PC-9 (cell line): ENCODE data around the gene GPX4. TPM values are rescaled to one million over a fixed set of nuclear protein-coding genes. Genes with fewer than 3 reads are reported as not detected.

Experiments used
- BruUV-seq: library from RNA; stranded (reverse); fragments of 400-500 nt; replicated peaks from 2 replicates; lab custom pipeline; 2021; lab: Mats Ljungman, UMichigan
- CTCF ChIA-PET: fragments of 300-600 bp; sonication (Branson Sonifier 250); formaldehyde crosslinking; loops from one replicate; lab custom pipeline; 2022; ENCODE audit warnings: antibody characterized with exemption; lab: Charles Lee
- POLR2A ChIA-PET: fragments of 300-600 bp; sonication (Branson Sonifier 250); formaldehyde crosslinking; loops from one replicate; lab custom pipeline; 2022; ENCODE audit warnings: antibody characterized with exemption; ENCODE audit not compliant: unreplicated experiment; lab: Charles Lee
- DNase-seq, 2 experiments: peaks; one replicate each; pipeline versions ENCODE4 v3.0.0 to v3.0.0-alpha.2; 2015 to 2022; ENCODE audit warnings: mixed read lengths in 1 of 2
- H2AFZ ChIP-seq: fragments of 200-600 bp; sonication (generic); 2 replicates; pipeline ENCODE4 v1.8.1; 2017; ENCODE audit warnings: antibody characterized with exemption
- H3F3A ChIP-seq: fragments of 200-600 bp; sonication (generic); 2 replicates; pipeline ENCODE4 v1.8.1; 2017; ENCODE audit warnings: antibody characterized with exemption, mild to moderate bottlenecking, low read depth; ENCODE audit not compliant: insufficient read depth
- H3K27ac ChIP-seq: fragments of 200-600 bp; sonication (generic); 2 replicates; pipeline ENCODE4 v1.6.1; 2016; ENCODE audit warnings: mixed run types
- H3K27me3 ChIP-seq: fragments of 200-600 bp; sonication (generic); 2 replicates; pipeline ENCODE4 v1.6.1; 2016; ENCODE audit warnings: low read depth, mixed run types; ENCODE audit not compliant: insufficient read depth
- H3K36me3 ChIP-seq: fragments of 200-600 bp; sonication (generic); 2 replicates; pipeline ENCODE4 v1.6.1; 2016; ENCODE audit warnings: low read depth, mixed run types
- H3K4me1 ChIP-seq: fragments of 200-600 bp; sonication (generic); replicated peaks from 2 replicates; pipeline ENCODE4 v1.6.1; 2016; ENCODE audit warnings: mixed run types; ENCODE audit not compliant: insufficient read depth
- H3K4me2 ChIP-seq: fragments of 200-600 bp; sonication (generic); 2 replicates; pipeline ENCODE4 v1.6.1; 2017; ENCODE audit warnings: mixed run types
- H3K4me3 ChIP-seq: fragments of 200-600 bp; sonication (generic); 2 replicates; pipeline ENCODE4 v1.6.1; 2016; ENCODE audit warnings: mixed run types
- H3K79me2 ChIP-seq: fragments of 200-600 bp; sonication (generic); 2 replicates; pipeline ENCODE4 v1.6.1; 2017; ENCODE audit warnings: low read depth, mixed run types
- H3K9me2 ChIP-seq: fragments of 200-600 bp; sonication (generic); 2 replicates; pipeline ENCODE4 v1.8.1; 2017; ENCODE audit warnings: mild to moderate bottlenecking; ENCODE audit not compliant: insufficient read depth
- H3K9me3 ChIP-seq: fragments of 200-600 bp; sonication (generic); 2 replicates; pipeline ENCODE4 v1.8.1; 2016; ENCODE audit warnings: low read depth; ENCODE audit not compliant: insufficient read depth
- H4K20me1 ChIP-seq: fragments of 200-600 bp; sonication (generic); 2 replicates; pipeline ENCODE4 v1.8.1; 2017; ENCODE audit not compliant: insufficient read depth
- EZH2 ChIP-seq: fragments of 200-600 bp; sonication (generic); IDR thresholded peaks from 2 replicates; pipeline ENCODE4 v1.8.0; 2017; ENCODE audit warnings: antibody characterized with exemption, low read depth
- intact Hi-C: fragments of 100-400 bp; cut with micrococcal nuclease; formaldehyde crosslinking; loops from one replicate; pipeline ENCODE4 v1.10.0; 2022; ENCODE audit not compliant: unreplicated experiment
- total RNA-seq: library from RNA; stranded (reverse); gene quantifications from 2 replicates; pipeline ENCODE4 v1.2.3, GENCODE V29; 2021
- TF ChIP-seq, protein P1 (sequence below): fragments of 200-600 bp; sonication (generic); conservative IDR thresholded peaks from 2 replicates; pipeline ENCODE4 v1.6.1; 2017; ENCODE audit warnings: mixed run types, antibody characterized with exemption, mild to moderate bottlenecking, moderate library complexity

Gene GPX4
- total RNA-seq, 1 experiment from 2014 or later = 465 TPM

DNA sequence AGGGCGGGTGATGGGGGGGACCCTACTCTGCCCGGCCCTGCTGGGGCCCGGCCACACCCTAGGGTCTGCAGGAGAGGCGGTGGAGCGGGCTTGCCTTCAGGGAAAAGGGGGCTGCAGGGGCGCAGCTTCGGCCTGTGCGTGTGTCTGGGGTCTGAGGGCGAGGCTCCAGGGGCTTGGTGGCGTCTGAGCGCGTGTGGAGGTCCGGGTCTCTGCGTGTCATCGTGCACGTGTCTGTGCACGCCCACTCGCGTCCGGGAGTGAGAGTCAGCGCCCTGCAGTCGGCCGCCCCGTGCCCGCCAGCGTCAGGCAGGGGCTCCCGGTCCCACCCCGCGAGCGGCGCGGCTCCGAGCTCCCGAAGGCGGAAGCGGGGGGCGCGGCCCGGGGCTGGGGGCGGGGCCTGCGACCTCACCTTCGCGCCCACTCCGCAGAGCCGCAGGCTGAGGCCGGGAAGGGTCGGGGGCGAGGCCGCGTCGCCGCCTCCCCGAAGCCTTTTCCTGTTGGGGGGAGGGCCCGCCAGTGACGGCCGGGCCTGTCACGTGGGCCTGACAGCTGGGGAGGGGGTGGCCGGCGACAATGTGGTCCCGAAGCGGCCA, 37.0 kb upstream of the GPX4 start, which contains the start of gene ARHGAP45:
Gene ARHGAP45, plus strand, starts transcription at position 420 of the 593 bp plus-strand sequence. CDS start 239 bp downstream, outside the sequence.
- no peaks in the 10 kb centered on the region for H3K9me3 ChIP-seq
- peaks cover 19% of the 10 kb centered on the region for H3K4me1 ChIP-seq
- BruUV-seq = no TSS peak
- H3K79me2 ChIP-seq = no peaks in the 10 kb centered on the region
- H3F3A ChIP-seq = peaks cover 32% of the 10 kb centered on the region
- peak within 1 kb of the TSS; percentile 97 for H3K4me2 ChIP-seq
- peak within 1 kb of the TSS; percentile 57 for H3K27ac ChIP-seq
- ChIA-PET CTCF (no interaction called here), POLR2A (interaction anchor here (0.7 kb wide), 2 partner anchors 50 to 105 kb away, joined by 3 read pairs; no protein-coding TSS in a partner anchor)
- H2AFZ ChIP-seq = peak within 1 kb of the TSS; percentile 79
- DNase-seq = peak in 1 of 2 experiments; percentile 36
- H3K27me3 ChIP-seq = no peaks in the 10 kb centered on the region
- H3K36me3 ChIP-seq = no peaks in the 10 kb centered on the region
- intact Hi-C loops = loop anchor here (5.0 kb wide), 1 partner anchor 35 kb away; the partner anchor contains the start of gene GPX4
- no peaks in the 10 kb centered on the region for H3K9me2 ChIP-seq
- TF ChIP-seq EZH2 = no peak
- TF ChIP-seq, protein P1, sequence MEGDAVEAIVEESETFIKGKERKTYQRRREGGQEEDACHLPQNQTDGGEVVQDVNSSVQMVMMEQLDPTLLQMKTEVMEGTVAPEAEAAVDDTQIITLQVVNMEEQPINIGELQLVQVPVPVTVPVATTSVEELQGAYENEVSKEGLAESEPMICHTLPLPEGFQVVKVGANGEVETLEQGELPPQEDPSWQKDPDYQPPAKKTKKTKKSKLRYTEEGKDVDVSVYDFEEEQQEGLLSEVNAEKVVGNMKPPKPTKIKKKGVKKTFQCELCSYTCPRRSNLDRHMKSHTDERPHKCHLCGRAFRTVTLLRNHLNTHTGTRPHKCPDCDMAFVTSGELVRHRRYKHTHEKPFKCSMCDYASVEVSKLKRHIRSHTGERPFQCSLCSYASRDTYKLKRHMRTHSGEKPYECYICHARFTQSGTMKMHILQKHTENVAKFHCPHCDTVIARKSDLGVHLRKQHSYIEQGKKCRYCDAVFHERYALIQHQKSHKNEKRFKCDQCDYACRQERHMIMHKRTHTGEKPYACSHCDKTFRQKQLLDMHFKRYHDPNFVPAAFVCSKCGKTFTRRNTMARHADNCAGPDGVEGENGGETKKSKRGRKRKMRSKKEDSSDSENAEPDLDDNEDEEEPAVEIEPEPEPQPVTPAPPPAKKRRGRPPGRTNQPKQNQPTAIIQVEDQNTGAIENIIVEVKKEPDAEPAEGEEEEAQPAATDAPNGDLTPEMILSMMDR = no peak
- peak within 1 kb of the TSS; percentile 71 for H3K4me3 ChIP-seq
- H4K20me1 ChIP-seq = no peaks in the 10 kb centered on the region

DNA sequence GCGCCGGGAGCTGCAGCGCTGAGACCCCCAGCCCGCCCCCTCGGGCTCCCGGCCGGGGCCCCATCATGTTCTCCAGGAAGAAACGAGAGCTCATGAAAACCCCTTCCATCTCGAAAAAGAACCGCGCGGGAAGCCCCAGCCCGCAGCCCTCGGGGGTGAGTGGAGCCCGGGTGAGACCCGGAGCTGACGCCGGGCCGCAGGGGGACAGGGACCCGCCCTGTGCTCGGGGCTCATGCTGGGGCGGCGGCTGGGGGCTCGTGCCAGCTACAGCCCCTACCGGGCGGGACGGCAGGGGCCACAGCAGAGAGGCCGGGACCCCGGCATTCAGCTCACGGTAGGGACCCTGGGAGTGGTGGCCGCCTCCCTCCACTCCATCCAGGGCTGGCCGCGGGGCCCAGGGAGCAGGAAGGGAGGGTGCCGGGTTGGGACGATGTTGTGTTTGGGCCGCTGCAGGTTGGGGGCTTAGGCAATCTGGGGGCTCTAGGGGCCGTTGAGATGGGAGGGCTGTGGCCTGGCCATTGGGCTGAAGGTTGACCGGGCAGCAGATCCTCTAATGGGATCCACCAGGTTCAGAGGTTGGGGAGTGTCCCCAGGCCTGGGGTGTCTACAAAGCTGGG, 36.3 kb upstream of the GPX4 start:
- Histone ChIP-seq H3K4me2 (peak overlapping the region; percentile 97), H3K4me1 (peaks cover 19% of the 10 kb centered on the region), H3K9me3 (no peaks in the 10 kb centered on the region), H3K79me2 (no peaks in the 10 kb centered on the region), H2AFZ (peak overlapping the region; percentile 79), H3K9me2 (no peaks in the 10 kb centered on the region), H3K27ac (no peak overlapping the region), H4K20me1 (no peaks in the 10 kb centered on the region), H3K4me3 (peak overlapping the region; percentile 71), H3K36me3 (no peaks in the 10 kb centered on the region), H3F3A (peaks cover 38% of the 10 kb centered on the region), H3K27me3 (no peaks in the 10 kb centered on the region)
- BruUV-seq = no TSS peak
- TF ChIP-seq EZH2 = no peak
- TF ChIP-seq, protein P1 = no peak
- no peak for DNase-seq
- CTCF ChIA-PET = interaction anchor here (0.6 kb wide), 1 partner anchor 195 kb away, joined by 3 read pairs; no protein-coding TSS in a partner anchor
- POLR2A ChIA-PET = interaction anchor here (0.5 to 0.7 kb wide), 3 partner anchors 50 to 598 kb away, joined by 3 to 6 read pairs (median 3); no protein-coding TSS in a partner anchor
- intact Hi-C loops = loop anchor here (5.0 kb wide), 1 partner anchor 35 kb away; the partner anchor contains the start of gene GPX4

DNA sequence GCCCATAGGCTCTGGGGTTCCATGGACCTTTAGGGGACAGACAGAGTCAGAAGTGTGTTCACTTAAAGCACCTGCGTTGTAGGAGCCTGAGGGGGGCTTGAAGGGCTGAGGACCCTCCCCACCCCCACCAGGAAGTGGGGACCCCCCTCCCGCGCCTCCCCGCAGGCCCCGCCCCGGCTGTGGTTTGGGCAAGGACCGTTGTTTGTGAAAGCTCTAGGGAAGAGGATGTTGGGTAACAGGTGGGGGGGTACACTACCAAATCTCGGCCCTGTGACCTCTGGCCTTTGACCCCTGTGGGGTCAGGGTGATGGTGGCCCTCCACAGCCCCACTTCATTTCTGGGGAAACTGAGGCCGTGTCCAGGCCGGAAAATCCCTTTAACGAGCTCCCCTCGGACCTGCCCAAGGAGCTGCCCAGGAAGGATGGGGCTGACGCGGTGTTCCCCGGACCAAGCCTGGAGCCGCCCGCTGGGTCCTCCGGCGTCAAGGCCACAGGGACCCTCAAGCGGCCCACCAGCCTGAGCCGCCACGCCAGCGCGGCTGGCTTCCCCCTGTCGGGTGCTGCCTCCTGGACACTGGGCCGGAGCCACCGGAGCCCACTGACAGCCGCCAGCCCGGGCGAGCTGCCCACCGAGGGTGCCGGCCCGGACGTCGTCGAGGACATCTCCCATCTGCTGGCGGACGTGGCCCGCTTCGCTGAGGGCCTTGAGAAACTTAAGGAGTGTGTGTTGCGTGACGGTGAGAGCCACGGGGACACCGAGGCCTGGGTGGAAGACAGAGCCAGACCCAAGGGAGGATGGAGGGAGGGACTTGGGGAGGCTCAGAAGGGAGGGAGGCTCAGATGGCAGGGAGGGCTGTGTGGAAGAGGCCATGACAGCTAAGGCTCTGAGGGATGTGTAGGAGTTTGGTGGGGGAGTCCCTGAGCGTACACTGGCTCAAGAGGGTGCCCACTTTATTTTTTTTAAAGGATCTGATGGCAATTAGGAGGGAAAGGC, 35.5 kb upstream of the GPX4 start:
- Histone ChIP-seq H3K9me3 (no peaks in the 10 kb centered on the region), H4K20me1 (no peaks in the 10 kb centered on the region), H3K4me1 (peaks cover 19% of the 10 kb centered on the region), H3K4me2 (peak overlapping the region; percentile 97), H2AFZ (no peak overlapping the region), H3K36me3 (no peaks in the 10 kb centered on the region), H3K79me2 (no peaks in the 10 kb centered on the region), H3F3A (peaks cover 37% of the 10 kb centered on the region), H3K27me3 (no peaks in the 10 kb centered on the region), H3K4me3 (peak overlapping the region; percentile 71), H3K9me2 (no peaks in the 10 kb centered on the region), H3K27ac (no peak overlapping the region)
- TF ChIP-seq, protein P1 = no peak
- TF ChIP-seq EZH2 = no peak
- intact Hi-C loops = loop anchor here (5.0 kb wide), 1 partner anchor 34 kb away; the partner anchor contains the start of gene GPX4
- no peak for DNase-seq
- ChIA-PET CTCF (no interaction called here), POLR2A (interaction anchor here (0.5 kb wide), 1 partner anchor 597 kb away, joined by 6 read pairs; no protein-coding TSS in a partner anchor)
- BruUV-seq = no TSS peak
